GM12874 (cell line): ENCODE data around the gene SPSB1.

Experiments
- TF ChIP-seq, protein P1 (sequence below): IDR thresholded peaks from 2 replicates; pipeline ENCODE4 v1.5.1; 2011; ENCODE audit warnings: low read depth, mild to moderate bottlenecking, control low read depth, low read length, moderate library complexity; ENCODE audit not compliant: insufficient read depth

SPSB1 gene

GRCh38 chr1:9380711-9381110, 88.0 kb downstream of the SPSB1 start:
- TF ChIP-seq, protein P1, sequence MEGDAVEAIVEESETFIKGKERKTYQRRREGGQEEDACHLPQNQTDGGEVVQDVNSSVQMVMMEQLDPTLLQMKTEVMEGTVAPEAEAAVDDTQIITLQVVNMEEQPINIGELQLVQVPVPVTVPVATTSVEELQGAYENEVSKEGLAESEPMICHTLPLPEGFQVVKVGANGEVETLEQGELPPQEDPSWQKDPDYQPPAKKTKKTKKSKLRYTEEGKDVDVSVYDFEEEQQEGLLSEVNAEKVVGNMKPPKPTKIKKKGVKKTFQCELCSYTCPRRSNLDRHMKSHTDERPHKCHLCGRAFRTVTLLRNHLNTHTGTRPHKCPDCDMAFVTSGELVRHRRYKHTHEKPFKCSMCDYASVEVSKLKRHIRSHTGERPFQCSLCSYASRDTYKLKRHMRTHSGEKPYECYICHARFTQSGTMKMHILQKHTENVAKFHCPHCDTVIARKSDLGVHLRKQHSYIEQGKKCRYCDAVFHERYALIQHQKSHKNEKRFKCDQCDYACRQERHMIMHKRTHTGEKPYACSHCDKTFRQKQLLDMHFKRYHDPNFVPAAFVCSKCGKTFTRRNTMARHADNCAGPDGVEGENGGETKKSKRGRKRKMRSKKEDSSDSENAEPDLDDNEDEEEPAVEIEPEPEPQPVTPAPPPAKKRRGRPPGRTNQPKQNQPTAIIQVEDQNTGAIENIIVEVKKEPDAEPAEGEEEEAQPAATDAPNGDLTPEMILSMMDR: no peak

GRCh38 chr1:9382643-9383491, 90.2 kb downstream of the SPSB1 start:
- TF ChIP-seq, protein P1: no peak

- TF ChIP-seq, protein P1: no peak
Measured at GRCh38 chr1:9384128-9384527, 91.4 kb downstream of the SPSB1 start.

DNA sequence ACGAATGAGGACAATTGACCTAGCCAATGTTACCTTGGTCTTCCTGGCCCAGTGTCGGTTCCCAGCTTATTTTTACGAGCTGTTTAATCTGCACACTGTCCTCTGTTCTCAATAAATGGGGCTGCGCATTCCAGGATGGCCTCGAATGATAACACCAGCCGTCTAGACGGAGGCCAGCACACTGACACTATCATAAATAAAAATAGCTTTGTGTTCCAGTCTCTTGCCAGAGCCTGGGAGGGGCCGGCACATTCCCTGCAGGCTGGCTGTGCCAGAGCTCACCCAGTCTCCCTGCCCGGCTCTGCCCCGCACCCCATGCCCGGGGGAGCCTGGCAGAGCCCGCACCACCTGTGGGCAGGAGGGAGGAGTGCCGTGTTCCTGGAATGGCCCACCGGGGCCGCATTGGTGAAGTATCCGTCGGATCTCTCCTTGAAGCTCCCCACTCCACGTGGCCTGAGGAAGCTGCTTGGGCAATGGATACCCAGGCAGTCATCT, 92.1 kb downstream of the SPSB1 start:
- TF ChIP-seq, protein P1: no peak

DNA sequence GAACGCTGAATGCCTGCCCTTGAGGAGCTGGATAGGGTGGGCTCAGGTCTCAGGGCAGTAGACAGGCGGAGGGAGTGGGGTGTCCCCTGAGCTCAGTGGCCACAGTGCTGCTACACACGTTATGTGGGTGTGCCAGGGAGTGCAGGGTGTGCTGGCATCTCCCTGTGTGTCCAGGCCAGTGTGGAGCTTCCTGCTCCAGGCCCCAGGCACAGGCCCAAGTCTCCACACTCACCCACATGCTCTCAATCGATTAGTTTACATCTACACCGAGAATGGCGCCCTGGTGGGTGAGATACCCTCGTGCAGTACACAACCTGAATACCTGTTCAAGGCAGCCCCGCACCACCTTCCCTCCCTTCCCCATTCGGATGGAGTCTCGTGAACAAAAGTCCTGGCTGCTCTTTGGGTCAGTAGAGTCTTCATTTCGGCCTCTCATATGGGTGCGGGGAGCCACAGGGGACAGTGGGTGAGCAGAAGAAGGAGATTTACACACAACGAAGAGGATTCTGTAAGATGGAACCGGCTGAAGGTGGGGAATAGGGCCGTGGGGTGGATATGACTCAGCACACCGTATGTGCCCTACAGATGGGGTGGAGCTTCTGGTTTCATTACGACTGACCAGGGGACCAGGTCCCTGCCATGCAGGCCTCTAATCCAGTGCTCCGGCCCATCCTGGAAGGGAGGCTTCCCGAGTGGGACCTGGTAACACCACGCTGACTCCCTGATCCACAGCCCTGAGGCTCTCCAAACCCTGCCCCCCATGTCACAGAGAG, 93.3 kb downstream of the SPSB1 start:
- TF ChIP-seq, protein P1: no peak

- TF ChIP-seq, protein P1: no peak
Measured at GRCh38 chr1:9388335-9389180, 95.9 kb downstream of the SPSB1 start.

DNA sequence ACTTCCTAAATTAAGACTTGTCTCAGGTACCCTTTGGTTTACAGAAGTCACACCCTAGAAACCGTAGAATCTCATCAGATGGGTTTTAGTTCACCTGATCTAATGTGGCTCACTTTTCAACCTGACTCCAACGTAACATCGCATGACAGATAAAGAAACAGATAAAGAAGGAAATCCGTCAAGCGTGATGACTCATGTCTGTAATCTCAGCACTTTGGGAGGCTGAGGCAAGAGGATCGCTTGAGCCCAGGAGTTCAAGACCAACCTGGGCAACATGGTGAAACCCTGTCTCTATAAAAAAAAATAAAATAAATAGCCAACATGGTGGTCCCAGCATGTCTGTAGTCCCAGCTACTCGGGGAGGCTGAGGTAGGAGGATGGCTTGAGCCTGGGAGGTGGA, 97.3 kb downstream of the SPSB1 start:
- TF ChIP-seq, protein P1: no peak
